GM19328 (cell line): ENCODE results near the gene SMARCA1.

Experiments used
- ATAC-seq: cut with Tn5 transposase; IDR thresholded peaks from one replicate; pipeline ENCODE4 v1.9.1; 2021; ENCODE audit warnings: mild to moderate bottlenecking, moderate library complexity; ENCODE audit not compliant: unreplicated experiment

Gene SMARCA1

GRCh38 chrX:129461801-129462456 is 61.4 kb downstream of the SMARCA1 start:
- no peak for ATAC-seq

DNA sequence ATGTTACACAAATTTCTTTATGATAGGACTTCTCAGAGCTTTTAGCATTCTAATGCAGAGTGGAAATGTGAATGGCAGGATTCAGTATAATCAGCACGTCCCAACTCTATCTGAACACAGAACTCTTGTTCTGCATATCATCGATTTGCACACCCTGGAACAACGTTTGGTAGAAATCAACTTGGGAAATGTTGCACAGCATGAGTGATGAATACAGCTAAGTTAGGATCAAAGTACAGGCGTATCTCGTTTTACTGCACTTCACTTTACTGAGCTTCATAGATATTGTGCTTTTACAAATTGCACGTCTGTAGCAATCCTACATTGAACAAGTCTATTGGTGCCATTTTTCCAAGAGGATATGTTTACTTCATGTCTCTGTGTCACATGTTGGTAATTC is 70.8 kb downstream of the SMARCA1 start:
- ATAC-seq, result no peak

DNA sequence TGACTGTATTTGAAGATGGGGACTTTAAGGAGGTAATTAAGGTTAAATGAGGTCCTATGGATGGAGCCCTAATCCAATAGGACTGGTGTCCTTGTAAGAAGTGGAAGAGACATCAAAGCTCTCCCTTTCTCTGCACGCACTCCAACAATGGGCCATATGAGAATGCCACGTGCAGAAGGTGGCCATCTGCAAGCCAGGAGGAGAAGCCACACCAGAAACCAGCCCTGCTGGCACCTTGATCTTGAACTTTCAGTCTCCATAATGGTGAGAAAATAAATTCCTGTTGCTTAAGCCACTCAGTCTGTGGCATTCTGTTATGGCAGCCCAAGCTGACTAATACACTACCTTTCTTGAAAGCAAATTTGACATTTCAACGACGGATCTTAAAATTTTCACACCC is 73.2 kb downstream of the SMARCA1 start:
- no peak for ATAC-seq

DNA sequence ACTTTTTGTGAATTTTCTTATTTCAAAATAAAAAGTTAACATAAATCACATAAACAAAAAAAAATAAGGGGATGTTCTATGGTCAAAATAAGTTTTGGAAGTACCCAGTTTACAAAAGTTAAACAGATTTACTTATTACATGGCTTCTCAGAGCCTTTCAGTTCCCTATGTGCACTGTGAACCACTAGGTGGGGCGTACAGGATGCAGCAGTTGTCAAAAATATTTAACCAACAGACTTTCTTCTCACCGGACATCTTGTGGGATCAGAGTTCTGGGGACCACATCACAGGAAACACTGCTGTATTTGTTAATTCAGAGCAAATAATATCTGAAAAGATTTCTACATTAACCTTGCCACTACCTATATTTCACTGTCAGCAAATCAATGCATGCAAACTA is 74.1 kb downstream of the SMARCA1 start:
- ATAC-seq, result no peak

GRCh38 chrX:129445436-129445835 is 77.9 kb downstream of the SMARCA1 start:
- no peak for ATAC-seq

DNA sequence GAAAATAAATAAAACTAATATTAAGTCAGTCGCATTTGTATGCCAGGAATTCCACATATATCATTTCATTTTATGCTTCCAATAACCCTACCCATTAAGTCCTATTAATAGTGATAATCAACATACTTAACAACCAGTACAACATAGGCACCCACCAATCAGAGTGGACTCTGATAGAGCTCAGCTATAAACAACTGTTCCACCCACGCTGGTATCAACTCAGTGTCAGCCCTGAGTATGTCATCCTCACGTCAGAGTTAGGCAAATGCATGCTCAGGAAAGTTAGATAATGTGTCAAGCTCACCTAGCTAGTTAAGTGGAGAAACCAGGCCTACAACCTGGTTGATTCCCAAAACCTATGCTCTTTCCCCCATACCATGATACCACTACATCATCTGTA is 89.3 kb downstream of the SMARCA1 start:
- ATAC-seq, result no peak

- no peak for ATAC-seq
These were observed 89.8 kb downstream of the SMARCA1 start for GRCh38 chrX:129433461-129433860.

DNA sequence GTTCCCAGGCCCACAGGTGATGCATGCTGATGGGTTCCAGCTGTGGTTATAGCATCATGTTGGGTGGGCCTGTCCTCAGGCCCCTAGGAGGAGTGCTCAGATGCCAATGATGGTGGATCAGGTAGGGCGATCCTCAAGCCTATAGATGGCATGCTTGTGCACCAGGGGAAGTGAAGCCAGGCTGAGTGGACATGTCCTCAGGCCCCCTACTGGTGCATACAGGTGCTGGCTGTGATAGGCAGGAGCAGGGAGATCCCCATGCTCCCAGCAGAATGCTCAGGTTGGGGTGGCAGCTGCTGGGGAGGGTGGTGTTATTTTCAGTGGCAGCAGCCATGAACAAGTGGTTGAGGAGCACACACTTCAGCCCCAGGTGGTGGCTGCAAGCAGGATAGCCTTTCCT is 96.0 kb downstream of the SMARCA1 start:
- no peak for ATAC-seq

DNA sequence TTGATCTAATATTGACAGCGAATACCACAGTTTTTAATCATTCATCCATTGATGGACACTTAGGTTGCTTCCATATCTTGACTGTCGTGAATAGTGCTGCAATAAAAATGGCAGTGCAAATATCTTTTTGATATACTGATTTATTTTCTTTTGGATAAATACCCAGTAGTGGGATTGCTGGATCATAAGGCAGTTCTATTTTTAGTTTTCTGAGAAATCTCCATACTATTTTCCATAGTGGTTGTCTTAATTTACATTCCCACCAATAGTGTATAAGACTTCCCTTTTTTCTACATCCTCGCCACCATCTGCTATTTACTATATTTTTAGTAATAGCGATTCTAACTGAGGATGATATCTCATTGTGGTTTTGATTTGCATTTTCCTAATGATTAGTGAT is 100.1 kb downstream of the SMARCA1 start:
- ATAC-seq, result no peak

DNA sequence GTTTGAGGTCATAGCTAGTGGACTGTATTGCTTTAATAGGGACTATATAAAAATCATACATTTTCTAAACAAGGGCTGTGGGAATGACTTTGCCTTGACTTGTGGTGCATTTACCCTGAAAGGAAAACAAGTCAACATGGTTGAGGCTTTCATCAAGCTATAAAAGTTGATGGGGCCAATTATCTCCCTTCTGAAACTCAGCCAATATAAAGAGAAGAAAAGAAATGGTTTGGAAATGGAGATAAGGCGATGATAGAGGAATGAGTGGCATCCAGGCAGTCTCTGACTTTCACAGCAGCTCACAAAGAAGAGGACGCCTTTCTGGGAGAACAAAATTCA is 118.7 kb downstream of the SMARCA1 start:
- no peak for ATAC-seq

DNA sequence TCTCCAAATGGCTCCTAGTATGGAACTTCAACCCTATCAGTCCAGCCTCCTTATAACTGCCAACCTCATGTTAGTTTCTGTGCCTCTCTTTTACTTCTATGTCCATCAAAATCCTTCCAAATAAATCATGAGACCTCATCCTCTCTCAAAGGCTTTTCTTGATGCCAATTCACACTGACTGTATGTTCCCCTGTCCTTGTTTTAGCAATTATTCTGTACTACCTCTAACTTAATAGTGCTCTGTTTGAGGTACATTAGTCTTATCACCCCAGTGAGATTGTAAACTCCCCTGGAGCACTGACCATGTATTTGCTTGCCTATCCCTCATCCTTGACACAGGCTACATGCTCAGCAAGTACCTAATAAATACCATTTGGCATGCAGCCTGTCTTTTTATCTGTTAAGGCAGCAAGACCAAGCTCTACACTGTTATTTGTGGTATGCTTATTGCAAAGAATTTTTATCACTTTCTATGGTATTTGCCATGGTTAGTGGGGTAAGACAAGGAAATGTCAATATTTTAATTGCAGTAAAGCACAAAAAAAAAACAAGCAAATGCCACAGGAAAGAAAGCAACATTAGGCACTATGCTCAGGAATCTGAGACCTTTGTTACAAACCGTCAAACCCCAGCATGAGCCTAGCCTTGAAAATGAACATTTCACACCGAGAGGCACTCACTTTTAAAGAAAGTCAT is 119.2 kb downstream of the SMARCA1 start:
- ATAC-seq, result no peak
